HepG2 (cell line): ENCODE measurements around the gene KIF26B. TPM values are rescaled to one million over a fixed set of nuclear protein-coding genes. Genes with fewer than 3 reads are reported as not detected.

Experiments
- ATAC-seq: fragments of 200-7000 bp; cut with Tn5 transposase; 3 replicates; pipeline ENCODE4 v1.9.1; 2020; ENCODE audit warnings: mild to moderate bottlenecking, moderate library complexity
- BruUV-seq: library from RNA; stranded (reverse); fragments of 400-500 nt; replicated peaks from 2 replicates; lab custom pipeline; 2021; lab: Mats Ljungman, UMichigan
- CTCF ChIA-PET: fragments of 300-600 bp; formaldehyde crosslinking; extraction: SDS; loops from one replicate; lab custom pipeline; 2021; ENCODE audit warnings: low total read pairs, inconsistent platforms, low intra/inter-chr PET ratio; lab: Yijun Ruan, JAX
- POLR2A ChIA-PET: fragments of 350-600 bp; sonication (Branson Sonifier 250); formaldehyde crosslinking; loops from one replicate; lab custom pipeline; 2020; ENCODE audit warnings: antibody characterized with exemption, inconsistent platforms; lab: Yijun Ruan, JAX
- DNase-seq: peaks from one replicate; pipeline ENCODE4 v3.0.0-alpha.2; 2015; ENCODE audit warnings: low spot score
- FAIRE-seq: peaks from 3 replicates; lab custom pipeline; 2011; peaks lifted over from hg19 to GRCh38; lab: Jason Lieb, UNC
- H2AFZ ChIP-seq: one replicate; pipeline ENCODE4 v1.6.1; 2011; ENCODE audit warnings: low read length, inconsistent platforms
- H3K27ac ChIP-seq: fragments of 300-600 bp; 3 replicates; pipeline ENCODE4 v1.8.0; 2011; ENCODE audit warnings: mixed run types, mild to moderate bottlenecking, mixed read lengths, low read length, inconsistent platforms; ENCODE audit not compliant: insufficient read depth; ENCODE audit errors: extremely low read length
- H3K27me3 ChIP-seq, 2 experiments: fragments of 200-600 bp in 1 of 2; 2 replicates in 1 of 2; 3 replicates in 1 of 2; pipeline versions ENCODE4 v1.6.0 to v1.8.0; 2011; ENCODE audit warnings: low read length in 2 of 2, mild to moderate bottlenecking in 2 of 2, moderate library complexity in 2 of 2, inconsistent platforms in 1 of 2; ENCODE audit not compliant: insufficient read depth in 2 of 2, control insufficient read depth in 1 of 2
- H3K36me3 ChIP-seq, 2 experiments: fragments of 200-600 bp in 1 of 2; replicated peaks in 1 of 2; 2 replicates in 1 of 2; 3 replicates in 1 of 2; pipeline versions ENCODE4 v1.5.1 to v1.8.0; 2011; ENCODE audit warnings: low read length in 2 of 2, inconsistent platforms in 1 of 2; ENCODE audit not compliant: insufficient read depth in 2 of 2, control insufficient read depth in 1 of 2
- H3K4me1 ChIP-seq: 2 replicates; pipeline ENCODE4 v1.5.1; 2012; ENCODE audit warnings: low read length, inconsistent platforms; ENCODE audit not compliant: insufficient read depth
- H3K4me2 ChIP-seq: 2 replicates; pipeline ENCODE4 v1.6.0; 2011; ENCODE audit warnings: low read depth, low read length, inconsistent platforms
- H3K4me3 ChIP-seq, 3 experiments: fragments of 200-600 bp in 1 of 3; sonication (generic), shearing (Covaris generic) in 1 of 3; replicated peaks in 1 of 3; 2 replicates each; pipeline ENCODE4 v1.5.1; 2011 to 2016; ENCODE audit warnings: low read length in 3 of 3, inconsistent platforms in 2 of 3, low read depth in 2 of 3, mild to moderate bottlenecking in 2 of 3, control low read depth in 1 of 3, mixed read lengths in 1 of 3; ENCODE audit not compliant: insufficient read depth in 1 of 3
- H3K79me2 ChIP-seq: one replicate; pipeline ENCODE4 v1.6.1; 2011; ENCODE audit warnings: low read length, inconsistent platforms; ENCODE audit not compliant: insufficient read depth
- H3K9ac ChIP-seq: 2 replicates; pipeline ENCODE4 v1.6.0; 2011; ENCODE audit warnings: mild to moderate bottlenecking, low read depth, low read length, inconsistent platforms; ENCODE audit not compliant: insufficient read depth
- H3K9me3 ChIP-seq: 2 replicates; pipeline ENCODE4 v1.5.1; 2012; ENCODE audit warnings: mild to moderate bottlenecking, low read length
- H4K20me1 ChIP-seq: 2 replicates; pipeline ENCODE4 v1.6.0; 2011; ENCODE audit warnings: inconsistent platforms, mild to moderate bottlenecking, low read length, moderate library complexity; ENCODE audit not compliant: insufficient read depth
- CTCF ChIP-seq: sonication (generic); formaldehyde crosslinking; IDR thresholded peaks from 2 replicates; pipeline ENCODE4 v1.5.0; 2020; ENCODE audit warnings: mild to moderate bottlenecking, missing genetic modification reagents, moderate library complexity
- ESRRA ChIP-seq: sonication (generic); formaldehyde crosslinking; IDR thresholded peaks from 2 replicates; pipeline ENCODE4 v1.5.1; 2020; ENCODE audit warnings: mild to moderate bottlenecking, low read depth, missing genetic modification reagents
- HNRNPL ChIP-seq: fragments of 200-400 bp; formaldehyde crosslinking; IDR thresholded peaks from 2 replicates; pipeline ENCODE4 v1.6.1; 2017; ENCODE audit warnings: mild to moderate bottlenecking, low read depth, low read length
- IRF1 ChIP-seq: sonication (generic); formaldehyde crosslinking; IDR thresholded peaks from 2 replicates; pipeline ENCODE4 v1.4.0; 2020; ENCODE audit warnings: low read depth, mild to moderate bottlenecking, missing genetic modification reagents
- KAT7 ChIP-seq: IDR thresholded peaks from 2 replicates; pipeline ENCODE4 v1.6.1; 2018; ENCODE audit warnings: borderline replicate concordance, missing compliant biosample characterization
- KDM3A ChIP-seq: IDR thresholded peaks from 2 replicates; pipeline ENCODE4 v1.6.1; 2018; ENCODE audit warnings: low read depth, missing compliant biosample characterization
- NRL ChIP-seq: sonication (generic); formaldehyde crosslinking; IDR thresholded peaks from 2 replicates; pipeline ENCODE4 v1.5.0; 2020; ENCODE audit warnings: missing genetic modification reagents, mild to moderate bottlenecking, moderate library complexity, borderline replicate concordance
- THAP11 ChIP-seq: IDR thresholded peaks from 2 replicates; pipeline ENCODE4 v1.6.1; 2016; ENCODE audit warnings: missing biosample characterization, missing genetic modification reagents
- TRAFD1 ChIP-seq: sonication (generic); formaldehyde crosslinking; IDR thresholded peaks from 2 replicates; pipeline ENCODE4 v1.5.1; 2020; ENCODE audit warnings: missing genetic modification reagents, mild to moderate bottlenecking, borderline replicate concordance
- ZBTB33 ChIP-seq: sonication (generic); formaldehyde crosslinking; IDR thresholded peaks from 2 replicates; pipeline ENCODE4 v1.4.0; 2020; ENCODE audit warnings: missing genetic modification reagents
- ZBTB37 ChIP-seq: sonication (generic); formaldehyde crosslinking; IDR thresholded peaks from 2 replicates; pipeline ENCODE4 v1.4.0; 2020; ENCODE audit warnings: mild to moderate bottlenecking, missing genetic modification reagents
- ZBTB8A ChIP-seq: sonication (generic); formaldehyde crosslinking; IDR thresholded peaks from 2 replicates; pipeline ENCODE4 v1.4.0; 2020; ENCODE audit warnings: mild to moderate bottlenecking, low read depth, missing genetic modification reagents, borderline replicate concordance
- ZNF256 ChIP-seq: sonication (generic); formaldehyde crosslinking; conservative IDR thresholded peaks from 2 replicates; pipeline ENCODE4 v1.4.0; 2020; ENCODE audit warnings: missing genetic modification reagents
- ZNF382 ChIP-seq: sonication (generic); formaldehyde crosslinking; IDR thresholded peaks from 2 replicates; pipeline ENCODE4 v1.5.0; 2020; ENCODE audit warnings: missing genetic modification reagents, mild to moderate bottlenecking, borderline replicate concordance
- ZNF451 ChIP-seq: sonication (generic); formaldehyde crosslinking; IDR thresholded peaks from 2 replicates; pipeline ENCODE4 v1.5.0; 2020; ENCODE audit warnings: mild to moderate bottlenecking, missing genetic modification reagents
- ZNF547 ChIP-seq: sonication (generic); formaldehyde crosslinking; IDR thresholded peaks from 2 replicates; pipeline ENCODE4 v1.5.1; 2020; ENCODE audit warnings: mild to moderate bottlenecking, missing genetic modification reagents
- ZNF607 ChIP-seq: sonication (generic); formaldehyde crosslinking; IDR thresholded peaks from 2 replicates; pipeline ENCODE4 v1.5.1; 2020; ENCODE audit warnings: missing genetic modification reagents, mild to moderate bottlenecking, borderline replicate concordance
- ZNF746 ChIP-seq: sonication (generic); formaldehyde crosslinking; IDR thresholded peaks from 2 replicates; pipeline ENCODE4 v1.8.0; 2022; ENCODE audit warnings: mild to moderate bottlenecking, missing genetic modification reagents
- ZSCAN31 ChIP-seq: sonication (generic); formaldehyde crosslinking; IDR thresholded peaks from 2 replicates; pipeline ENCODE4 v1.5.0; 2020; ENCODE audit warnings: low read depth, mild to moderate bottlenecking, missing genetic modification reagents
- WGBS: methylation state at CpG from one replicate; pipeline ENCODE4 v1.1.6; 2017; ENCODE audit warnings: low lambda C conversion rate; 5-methylcytosine and 5-hydroxymethylcytosine counted together
- in situ Hi-C: cut with HindIII; loops from 2 replicates; pipeline ENCODE4 v1.10.0; 2017; ENCODE audit warnings: low pct_unique_long_range_greater_than_20kb; ENCODE audit not compliant: extremely low pct_ligation_motif_present
- intact Hi-C: fragments of 100-400 bp; cut with micrococcal nuclease; formaldehyde crosslinking; loops from one replicate; pipeline ENCODE4 v1.10.0; 2022; ENCODE audit not compliant: unreplicated experiment
- polyA plus RNA-seq, 8 experiments: library from polyadenylated mRNA; depleted of rRNA in 3 of 8; stranded (reverse) in 7 of 8; unstranded in 1 of 8; fragments of >200 nt; fragmentation: Illumina TruSeq in 4 of 8; extraction: Trizol in 4 of 8; gene quantifications; 2 replicates each; pipeline versions ENCODE4 v1.2.1 to v1.2.3, GENCODE V29; 2011 to 2016; ENCODE audit warnings: low read depth in 4 of 8, missing spikeins in 1 of 8, mixed read lengths in 1 of 8; ENCODE audit not compliant: insufficient read depth in 1 of 8
- total RNA-seq, 5 experiments: library from RNA; depleted of rRNA; stranded (reverse); fragments of >200 nt; fragmentation: Illumina TruSeq; extraction: Trizol; gene quantifications; 2 replicates each; pipeline ENCODE4 v1.2.3, GENCODE V29; 2016; ENCODE audit warnings: low read depth in 1 of 5

KIF26B gene
- total and polyA plus RNA-seq, 2 of the 13 experiments (the other 11 are each of a cell fraction or from before 2014, with no cell fraction given): 0.08 to 0.09 TPM

GRCh38 chr1:245750261-245750660 lies 595.5 kb downstream of the KIF26B start:
- no peak for ATAC-seq
- no peaks in the 10 kb centered on the region for H3K27me3 ChIP-seq
- BruUV-seq: no TSS peak
- FAIRE-seq: no peak
- H3K4me1 ChIP-seq: no peaks in the 10 kb centered on the region
- H3K9me3 ChIP-seq: no peaks in the 10 kb centered on the region
- TF ChIP-seq TRAFD1 (no peak), ESRRA (no peak), ZNF382 (CRISPR knock-in tag) (no peak), IRF1 (CRISPR knock-in tag) (no peak), ZNF746 (CRISPR knock-in tag) (no peak), CTCF (CRISPR knock-in tag) (no peak), ZSCAN31 (CRISPR knock-in tag) (no peak), KAT7 (CRISPR knock-in tag) (no peak), ZNF451 (CRISPR knock-in tag) (no peak), KDM3A (CRISPR knock-in tag) (no peak), HNRNPL (no peak), ZNF607 (no peak), ZNF256 (CRISPR knock-in tag) (no peak), THAP11 (CRISPR knock-in tag) (no peak), NRL (CRISPR knock-in tag) (no peak), ZBTB33 (no peak), ZBTB37 (CRISPR knock-in tag) (no peak), ZNF547 (CRISPR knock-in tag) (no peak), ZBTB8A (CRISPR knock-in tag) (no peak)
- H2AFZ ChIP-seq: no peak overlapping the region
- in situ Hi-C loops: no loop called here
- no peaks in the 10 kb centered on the region for H3K36me3 ChIP-seq
- H3K27ac ChIP-seq: no peak overlapping the region
- no peaks in the 10 kb centered on the region for H3K79me2 ChIP-seq
- WGBS: 89% methylated on average over 3 of the region's 3 CpGs
- ChIA-PET CTCF (no interaction called here), POLR2A (no interaction called here)
- intact Hi-C loops: no loop called here
- no peak overlapping the region for H3K4me2 ChIP-seq
- DNase-seq: no peak
- no peak overlapping the region for H3K4me3 ChIP-seq
- no peak overlapping the region for H3K9ac ChIP-seq
- H4K20me1 ChIP-seq: no peaks in the 10 kb centered on the region
